HepG2 (cell line): ENCODE results near the gene CNPY4. TPM values are rescaled to one million over a fixed set of nuclear protein-coding genes. Genes with fewer than 3 reads are reported as not detected.
A peak's percentile ranks its signal among the peaks of the same experiment; 100 is the strongest.

ENCODE experiments used
- AKAP8 ChIP-seq: sonication (generic); formaldehyde crosslinking; IDR thresholded peaks from 2 replicates; pipeline ENCODE4 v1.5.1; 2020; ENCODE audit warnings: mild to moderate bottlenecking, missing genetic modification reagents
- JUND ChIP-seq: sonication (generic); formaldehyde crosslinking; IDR thresholded peaks from 2 replicates; pipeline ENCODE4 v1.8.0; 2022; ENCODE audit warnings: mild to moderate bottlenecking, missing genetic modification reagents
- NFYC ChIP-seq: IDR thresholded peaks from 2 replicates; pipeline ENCODE4 v1.6.1; 2016; ENCODE audit warnings: missing genetic modification reagents, missing compliant biosample characterization
- SAFB2 ChIP-seq: sonication (generic); formaldehyde crosslinking; IDR thresholded peaks from 2 replicates; pipeline ENCODE4 v1.5.1; 2020; ENCODE audit warnings: missing genetic modification reagents, low read depth, mild to moderate bottlenecking, borderline replicate concordance
- SNAPC4 ChIP-seq: sonication (generic); formaldehyde crosslinking; IDR thresholded peaks from 2 replicates; pipeline ENCODE4 v1.4.0; 2020; ENCODE audit warnings: mild to moderate bottlenecking, missing genetic modification reagents
- ZNF430 ChIP-seq: sonication (generic); formaldehyde crosslinking; IDR thresholded peaks from 2 replicates; pipeline ENCODE4 v1.9.0; 2021; ENCODE audit warnings: mild to moderate bottlenecking, missing genetic modification reagents
- polyA plus RNA-seq, 8 experiments: library from polyadenylated mRNA; depleted of rRNA in 3 of 8; stranded (reverse) in 7 of 8; unstranded in 1 of 8; fragments of >200 nt; fragmentation: Illumina TruSeq in 4 of 8; extraction: Trizol in 4 of 8; gene quantifications; 2 replicates each; pipeline versions ENCODE4 v1.2.1 to v1.2.3, GENCODE V29; 2011 to 2016; ENCODE audit warnings: low read depth in 4 of 8, missing spikeins in 1 of 8, mixed read lengths in 1 of 8; ENCODE audit not compliant: insufficient read depth in 1 of 8
- total RNA-seq, 5 experiments: library from RNA; depleted of rRNA; stranded (reverse); fragments of >200 nt; fragmentation: Illumina TruSeq; extraction: Trizol; gene quantifications; 2 replicates each; pipeline ENCODE4 v1.2.3, GENCODE V29; 2016; ENCODE audit warnings: low read depth in 1 of 5
- TF ChIP-seq, protein P1 (sequence below): sonication (generic); formaldehyde crosslinking; IDR thresholded peaks from 2 replicates; pipeline ENCODE4 v1.8.0; 2022; ENCODE audit warnings: mild to moderate bottlenecking, missing genetic modification reagents, moderate library complexity
- TF ChIP-seq, protein P2 (sequence below): sonication (generic); formaldehyde crosslinking; IDR thresholded peaks from 2 replicates; pipeline ENCODE4 v1.4.0; 2020; ENCODE audit warnings: low read depth, mild to moderate bottlenecking, missing genetic modification reagents
- TF ChIP-seq, protein P3 (sequence below): sonication (generic); formaldehyde crosslinking; IDR thresholded peaks from 2 replicates; pipeline ENCODE4 v1.8.1; 2022; ENCODE audit warnings: low read depth, mild to moderate bottlenecking, missing genetic modification reagents
- TF ChIP-seq, protein P4 (sequence below): IDR thresholded peaks from 2 replicates; pipeline ENCODE4 v1.6.1; 2016; ENCODE audit warnings: missing biosample characterization, missing genetic modification reagents, low read depth

CNPY4 gene
- total and polyA plus RNA-seq, 2 of the 13 experiments (the other 11 are each of a cell fraction or from before 2014, with no cell fraction given), result 6.2 to 12.7 TPM

GRCh38 chr7:100101016-100101862, 18.2 kb upstream of the CNPY4 start, which contains the start of the genes AP4M1 and MCM7 (continued):
- TF ChIP-seq, protein P1, sequence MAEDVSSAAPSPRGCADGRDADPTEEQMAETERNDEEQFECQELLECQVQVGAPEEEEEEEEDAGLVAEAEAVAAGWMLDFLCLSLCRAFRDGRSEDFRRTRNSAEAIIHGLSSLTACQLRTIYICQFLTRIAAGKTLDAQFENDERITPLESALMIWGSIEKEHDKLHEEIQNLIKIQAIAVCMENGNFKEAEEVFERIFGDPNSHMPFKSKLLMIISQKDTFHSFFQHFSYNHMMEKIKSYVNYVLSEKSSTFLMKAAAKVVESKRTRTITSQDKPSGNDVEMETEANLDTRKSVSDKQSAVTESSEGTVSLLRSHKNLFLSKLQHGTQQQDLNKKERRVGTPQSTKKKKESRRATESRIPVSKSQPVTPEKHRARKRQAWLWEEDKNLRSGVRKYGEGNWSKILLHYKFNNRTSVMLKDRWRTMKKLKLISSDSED (CRISPR knock-in tag), result no peak
- TF ChIP-seq JUND (CRISPR knock-in tag) (0 out of 2 replicates have a peak, but pooled peaks have one; percentile 29), SAFB2 (CRISPR knock-in tag) (no peak; the same call in 1 of the 2 replicates), NFYC (CRISPR knock-in tag) (peak; percentile 95), AKAP8 (CRISPR knock-in tag) (no peak), ZNF430 (CRISPR knock-in tag) (no peak; the same call in 1 of the 2 replicates), SNAPC4 (CRISPR knock-in tag) (no peak)
- TF ChIP-seq, protein P2, sequence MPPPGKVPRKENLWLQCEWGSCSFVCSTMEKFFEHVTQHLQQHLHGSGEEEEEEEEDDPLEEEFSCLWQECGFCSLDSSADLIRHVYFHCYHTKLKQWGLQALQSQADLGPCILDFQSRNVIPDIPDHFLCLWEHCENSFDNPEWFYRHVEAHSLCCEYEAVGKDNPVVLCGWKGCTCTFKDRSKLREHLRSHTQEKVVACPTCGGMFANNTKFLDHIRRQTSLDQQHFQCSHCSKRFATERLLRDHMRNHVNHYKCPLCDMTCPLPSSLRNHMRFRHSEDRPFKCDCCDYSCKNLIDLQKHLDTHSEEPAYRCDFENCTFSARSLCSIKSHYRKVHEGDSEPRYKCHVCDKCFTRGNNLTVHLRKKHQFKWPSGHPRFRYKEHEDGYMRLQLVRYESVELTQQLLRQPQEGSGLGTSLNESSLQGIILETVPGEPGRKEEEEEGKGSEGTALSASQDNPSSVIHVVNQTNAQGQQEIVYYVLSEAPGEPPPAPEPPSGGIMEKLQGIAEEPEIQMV (CRISPR knock-in tag), result 0 out of 2 replicates have a peak, but pooled peaks have one; percentile 60
- TF ChIP-seq, protein P3, sequence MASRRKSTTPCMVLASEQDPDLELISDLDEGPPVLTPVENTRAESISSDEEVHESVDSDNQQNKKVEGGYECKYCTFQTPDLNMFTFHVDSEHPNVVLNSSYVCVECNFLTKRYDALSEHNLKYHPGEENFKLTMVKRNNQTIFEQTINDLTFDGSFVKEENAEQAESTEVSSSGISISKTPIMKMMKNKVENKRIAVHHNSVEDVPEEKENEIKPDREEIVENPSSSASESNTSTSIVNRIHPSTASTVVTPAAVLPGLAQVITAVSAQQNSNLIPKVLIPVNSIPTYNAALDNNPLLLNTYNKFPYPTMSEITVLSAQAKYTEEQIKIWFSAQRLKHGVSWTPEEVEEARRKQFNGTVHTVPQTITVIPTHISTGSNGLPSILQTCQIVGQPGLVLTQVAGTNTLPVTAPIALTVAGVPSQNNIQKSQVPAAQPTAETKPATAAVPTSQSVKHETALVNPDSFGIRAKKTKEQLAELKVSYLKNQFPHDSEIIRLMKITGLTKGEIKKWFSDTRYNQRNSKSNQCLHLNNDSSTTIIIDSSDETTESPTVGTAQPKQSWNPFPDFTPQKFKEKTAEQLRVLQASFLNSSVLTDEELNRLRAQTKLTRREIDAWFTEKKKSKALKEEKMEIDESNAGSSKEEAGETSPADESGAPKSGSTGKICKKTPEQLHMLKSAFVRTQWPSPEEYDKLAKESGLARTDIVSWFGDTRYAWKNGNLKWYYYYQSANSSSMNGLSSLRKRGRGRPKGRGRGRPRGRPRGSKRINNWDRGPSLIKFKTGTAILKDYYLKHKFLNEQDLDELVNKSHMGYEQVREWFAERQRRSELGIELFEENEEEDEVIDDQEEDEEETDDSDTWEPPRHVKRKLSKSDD (CRISPR knock-in tag), result peak; percentile 61
- TF ChIP-seq, protein P4, sequence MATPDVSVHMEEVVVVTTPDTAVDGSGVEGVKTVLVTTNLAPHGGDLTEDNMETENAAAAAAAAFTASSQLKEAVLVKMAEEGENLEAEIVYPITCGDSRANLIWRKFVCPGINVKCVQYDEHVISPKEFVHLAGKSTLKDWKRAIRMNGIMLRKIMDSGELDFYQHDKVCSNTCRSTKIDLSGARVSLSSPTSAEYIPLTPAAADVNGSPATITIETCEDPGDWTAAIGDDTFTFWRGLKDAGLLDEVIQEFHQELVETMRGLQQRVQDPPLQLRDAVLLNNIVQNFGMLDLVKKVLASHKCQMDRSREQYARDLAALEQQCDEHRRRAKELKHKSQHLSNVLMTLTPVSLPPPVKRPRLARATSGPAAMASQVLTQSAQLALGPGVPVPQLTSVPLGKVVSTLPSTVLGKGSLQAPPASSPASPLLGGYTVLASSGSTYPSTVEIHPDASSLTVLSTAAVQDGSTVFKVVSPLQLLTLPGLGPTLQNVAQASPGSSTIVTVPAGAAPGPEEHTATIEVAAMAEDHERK (CRISPR knock-in tag), result peak; percentile 84
